Stimulated activated CD4-positive, alpha-beta T cell treated with anti-CD3 and anti-CD28 coated beads, Interleukin-1b, Interleukin-23, amount 100 ng/mL, for 24 hours (primary cell): ENCODE measurements around the gene TSKS.

Experiments used
- DNase-seq, 4 experiments: peaks; one replicate each; pipeline ENCODE4 v3.0.0-alpha.2; 2020; ENCODE audit warnings: low read depth in 4 of 4, low spot score in 1 of 4

The TSKS gene

DNA sequence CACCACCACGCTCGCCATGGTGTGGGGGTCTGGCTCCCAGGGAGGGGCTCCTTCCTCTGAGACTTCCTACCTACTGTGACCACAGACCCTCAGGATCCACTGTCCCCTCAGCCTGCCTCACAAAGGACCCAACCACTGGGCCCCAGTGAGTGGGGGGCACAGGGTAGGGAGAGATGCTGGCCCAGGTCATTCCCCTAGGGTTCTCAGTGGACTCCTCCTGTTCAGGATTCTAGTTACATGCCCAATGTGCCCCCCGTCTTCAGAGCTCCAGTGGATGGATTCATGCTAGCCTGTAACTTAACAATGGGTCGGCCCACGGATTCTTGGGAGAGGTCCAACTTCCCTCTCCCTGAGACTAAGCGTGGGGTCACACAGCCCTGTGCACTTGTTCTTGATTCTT, at the start of gene TSKS:
Gene TSKS, minus strand, starts transcription at position 77 of the 400 bp plus-strand sequence. Its CDS starts 59 bp downstream, at position 18.
- no peak for DNase-seq

GRCh38 chr19:49812452-49812996, 49.4 kb upstream of the TSKS start:
- no peak for DNase-seq

DNA sequence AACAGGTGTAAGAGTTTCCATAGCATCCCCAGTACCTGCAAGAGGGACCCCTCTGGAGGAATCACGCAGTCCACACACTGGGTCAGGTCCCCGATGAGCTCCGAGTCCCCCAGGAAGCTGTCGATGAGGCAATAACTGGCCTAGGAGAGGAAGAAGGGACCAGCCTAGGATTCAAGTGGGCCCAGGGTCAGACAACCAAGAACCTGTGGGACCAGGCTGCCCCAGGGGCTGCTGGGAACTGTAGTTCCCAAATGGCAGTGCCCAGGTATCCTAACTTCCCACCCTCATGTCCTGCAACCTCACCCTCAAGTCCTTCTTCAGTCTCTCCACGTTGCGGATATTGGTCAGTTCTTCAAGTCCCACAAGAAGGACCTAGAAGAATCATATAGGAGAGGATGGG, 48.2 kb upstream of the TSKS start:
- DNase-seq, result no peak

- no peak for DNase-seq
Measured at GRCh38 chr19:49809941-49810389, 46.9 kb upstream of the TSKS start.

DNA sequence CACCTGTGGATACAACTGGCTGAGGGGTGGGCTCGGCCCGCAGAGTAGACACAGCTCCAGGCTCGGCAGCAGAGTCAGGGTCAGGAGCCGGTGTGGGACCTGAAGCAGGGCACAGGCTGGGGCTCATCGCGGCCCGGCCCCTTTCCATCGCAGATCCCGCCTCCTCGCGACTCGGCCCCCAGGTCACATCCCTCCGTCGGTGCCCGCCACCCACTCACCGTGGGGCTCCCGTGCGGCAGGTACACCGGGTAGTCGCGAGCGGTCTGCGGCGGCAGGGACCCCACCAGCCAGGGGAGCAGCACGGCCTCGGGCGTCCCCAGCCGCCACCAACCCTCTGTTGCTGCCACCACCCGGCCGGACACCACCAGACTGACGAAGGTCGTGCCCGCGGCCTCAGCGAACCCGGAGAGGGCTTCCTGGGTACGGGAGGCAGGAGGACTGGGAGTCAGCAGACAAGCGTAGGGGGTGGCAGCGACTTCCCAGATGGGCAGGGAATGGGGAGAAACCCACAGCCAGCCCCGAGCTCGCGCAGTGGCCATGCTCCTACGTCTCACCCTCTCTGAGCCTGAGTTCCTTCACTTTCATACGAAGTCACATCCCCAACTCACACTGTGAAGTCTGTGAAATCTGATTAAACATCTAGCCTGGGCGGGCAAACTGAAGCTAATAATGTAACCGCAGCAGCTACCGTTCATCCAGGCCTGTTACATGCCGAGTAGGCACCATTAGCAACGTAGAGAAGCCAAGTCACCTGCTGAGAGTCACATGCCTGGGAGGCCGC, 46.2 kb upstream of the TSKS start:
- DNase-seq, result no peak

DNA sequence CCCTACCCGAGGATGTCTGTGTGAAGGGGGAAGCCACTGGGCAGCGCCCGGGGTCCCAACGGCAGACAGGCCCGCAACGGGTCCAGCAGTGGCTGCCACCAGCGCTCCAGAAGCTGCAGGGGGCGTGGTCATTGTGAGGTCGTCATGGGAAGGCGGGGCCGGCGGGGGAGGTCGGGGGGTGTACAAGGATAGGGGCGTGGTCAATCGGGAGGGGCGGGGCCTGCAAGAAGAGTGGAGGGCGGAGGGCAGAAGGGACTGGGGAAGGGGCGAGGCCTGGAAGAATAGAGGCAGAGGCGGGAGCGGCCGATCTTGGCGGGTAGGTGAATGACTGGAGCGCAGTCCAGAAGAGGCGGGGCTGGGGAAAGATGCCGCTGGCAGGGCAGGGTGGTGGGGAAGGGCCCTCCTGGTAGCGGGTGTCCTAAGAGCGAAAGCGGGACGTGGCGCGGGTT, 45.6 kb upstream of the TSKS start:
- DNase-seq, result peak; percentile 63 to 85 (median 77)

DNA sequence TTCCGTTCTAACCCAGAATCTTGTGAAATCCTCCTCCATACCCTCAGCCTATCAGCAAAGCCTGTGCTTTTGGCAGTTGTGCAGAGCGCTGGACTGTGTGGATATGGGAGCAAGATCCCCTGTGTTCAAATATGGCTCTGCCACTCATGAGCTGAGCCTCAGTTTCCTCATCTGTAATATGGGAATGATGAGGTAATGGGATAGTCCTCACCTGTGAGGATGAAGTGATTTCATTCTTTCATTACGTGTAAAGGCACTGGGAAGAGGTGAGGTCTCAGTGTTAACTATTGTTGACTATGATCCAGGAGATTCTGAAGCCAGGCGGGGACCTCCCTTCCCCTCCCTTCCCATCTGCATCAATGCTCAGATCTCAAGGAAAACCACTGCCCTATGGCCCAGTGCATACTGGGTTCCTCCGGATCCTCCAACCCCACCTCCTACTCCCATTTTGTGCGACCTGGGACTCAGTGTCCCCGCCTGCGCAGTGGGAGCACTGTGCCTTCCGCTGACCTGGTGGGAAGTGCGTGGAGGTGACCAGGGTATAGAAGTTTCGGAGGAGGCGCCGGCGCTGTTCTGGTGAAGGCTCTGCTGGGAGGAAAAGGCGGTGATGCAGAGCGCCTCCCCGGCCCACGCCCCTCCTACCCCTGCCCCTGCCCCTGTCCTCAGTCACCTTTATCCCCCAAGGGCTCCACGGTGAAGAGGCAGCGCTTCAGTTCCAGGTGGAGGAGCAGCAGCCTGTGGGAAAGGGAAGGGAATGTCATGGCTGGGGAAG, 45.0 kb upstream of the TSKS start:
- no peak for DNase-seq

DNA sequence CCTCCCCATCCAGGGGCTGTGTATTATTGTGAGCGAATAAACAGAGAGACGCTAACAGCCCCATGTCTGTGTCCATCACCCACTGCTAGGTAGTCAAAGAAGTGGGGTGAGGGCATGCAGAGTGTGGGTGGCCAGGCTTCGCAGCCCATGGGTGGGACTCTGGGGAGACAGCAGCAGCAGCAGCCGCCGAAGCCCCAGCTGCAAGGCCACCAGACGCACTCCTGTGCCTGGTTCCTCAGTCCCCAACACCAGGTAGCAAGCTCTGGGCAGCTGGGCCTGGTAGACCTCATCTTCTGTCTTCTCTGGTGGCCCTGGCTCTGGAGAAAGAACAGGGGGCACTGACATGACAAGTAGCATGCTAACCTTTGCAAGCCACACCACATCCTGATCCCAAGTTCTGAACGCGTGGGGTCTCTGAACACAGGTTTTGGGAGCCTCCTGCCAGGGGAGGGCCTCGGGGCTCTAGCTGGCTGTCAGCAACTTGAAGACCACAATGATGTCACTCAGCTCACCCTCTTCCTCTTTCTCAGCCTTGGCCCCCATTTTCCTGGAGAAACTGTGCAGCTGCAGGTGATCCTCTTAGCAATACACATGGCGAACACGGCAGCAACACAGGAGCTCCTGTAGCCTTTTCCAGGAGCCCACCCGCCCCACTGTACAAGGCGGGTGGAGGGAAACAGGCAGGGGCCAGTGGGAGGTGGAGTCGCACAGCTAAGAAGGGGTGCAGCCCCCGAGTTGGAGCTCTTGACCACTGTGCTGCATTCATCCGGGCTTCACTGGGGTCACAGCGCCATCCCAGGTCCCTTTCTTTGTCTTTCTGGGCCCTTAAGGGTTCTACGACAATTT, 44.2 kb upstream of the TSKS start:
- DNase-seq, result no peak

DNA sequence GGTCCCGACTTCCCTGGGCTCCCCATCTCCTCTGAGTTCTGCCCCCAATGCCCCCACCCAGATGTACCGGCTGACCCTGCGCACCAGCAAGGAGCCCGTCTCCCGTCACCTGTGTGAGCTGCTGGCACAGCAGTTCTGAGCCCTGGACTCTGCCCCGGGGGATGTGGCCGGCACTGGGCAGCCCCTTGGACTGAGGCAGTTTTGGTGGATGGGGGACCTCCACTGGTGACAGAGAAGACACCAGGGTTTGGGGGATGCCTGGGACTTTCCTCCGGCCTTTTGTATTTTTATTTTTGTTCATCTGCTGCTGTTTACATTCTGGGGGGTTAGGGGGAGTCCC, 43.5 kb upstream of the TSKS start:
- DNase-seq, result no peak

DNA sequence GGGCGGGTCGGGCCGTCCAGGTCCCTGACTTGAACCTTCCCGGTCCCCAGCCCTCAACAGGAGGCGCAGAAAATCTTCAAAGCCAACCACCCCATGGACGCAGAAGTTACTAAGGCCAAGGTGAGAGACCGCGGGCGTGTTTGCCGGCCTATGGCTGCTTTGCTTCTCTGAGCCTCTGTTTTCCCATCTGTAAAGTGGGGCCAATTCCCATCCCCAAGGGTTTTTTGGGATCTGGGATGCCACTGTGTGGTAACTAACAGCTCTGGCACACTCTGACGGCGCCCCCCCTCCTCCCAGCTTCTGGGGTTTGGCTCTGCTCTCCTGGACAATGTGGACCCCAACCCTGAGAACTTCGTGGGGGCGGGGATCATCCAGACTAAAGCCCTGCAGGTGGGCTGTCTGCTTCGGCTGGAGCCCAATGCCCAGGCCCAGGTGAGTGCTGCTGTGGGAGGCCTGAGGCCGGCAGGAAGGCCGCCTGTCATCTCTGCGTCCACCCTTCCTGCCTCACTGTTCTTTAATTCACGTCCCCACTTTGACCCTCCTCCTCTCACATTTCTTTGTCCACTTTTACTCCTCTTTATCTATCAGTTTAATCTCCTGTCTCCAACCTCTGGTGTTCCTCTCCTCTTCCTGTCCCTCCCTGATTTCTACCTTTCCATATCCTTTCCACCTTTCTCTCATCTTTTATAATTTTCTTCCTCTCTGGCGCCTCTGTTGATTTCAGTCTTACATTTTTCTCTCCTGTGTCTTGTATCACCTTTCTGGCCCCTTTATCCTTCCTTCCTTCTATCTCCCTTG, 42.9 kb upstream of the TSKS start:
- DNase-seq, result no peak

DNA sequence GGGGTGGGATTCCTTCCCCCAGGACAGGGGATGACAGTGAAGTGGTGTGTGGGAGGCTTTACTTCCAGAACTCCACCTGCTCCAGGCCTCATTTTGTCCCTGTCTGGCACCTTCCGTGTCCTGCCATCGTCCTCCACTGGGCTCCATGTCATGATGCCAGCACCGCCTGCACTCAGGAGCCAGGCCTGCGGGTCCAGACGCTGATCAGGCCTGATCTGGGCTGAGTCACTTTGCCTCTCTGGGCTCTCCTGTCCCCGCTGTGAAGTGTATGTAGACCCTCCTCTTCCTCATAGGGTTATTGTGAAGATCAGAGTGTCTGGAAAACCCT, 40.4 kb upstream of the TSKS start:
- DNase-seq, result no peak

- DNase-seq, result no peak
Measured at GRCh38 chr19:49802836-49803528, 39.9 kb upstream of the TSKS start.

- DNase-seq, result no peak
Measured at GRCh38 chr19:49801966-49802661, 39.0 kb upstream of the TSKS start.

- DNase-seq, result no peak
Measured at GRCh38 chr19:49801401-49801888, 38.3 kb upstream of the TSKS start.

DNA sequence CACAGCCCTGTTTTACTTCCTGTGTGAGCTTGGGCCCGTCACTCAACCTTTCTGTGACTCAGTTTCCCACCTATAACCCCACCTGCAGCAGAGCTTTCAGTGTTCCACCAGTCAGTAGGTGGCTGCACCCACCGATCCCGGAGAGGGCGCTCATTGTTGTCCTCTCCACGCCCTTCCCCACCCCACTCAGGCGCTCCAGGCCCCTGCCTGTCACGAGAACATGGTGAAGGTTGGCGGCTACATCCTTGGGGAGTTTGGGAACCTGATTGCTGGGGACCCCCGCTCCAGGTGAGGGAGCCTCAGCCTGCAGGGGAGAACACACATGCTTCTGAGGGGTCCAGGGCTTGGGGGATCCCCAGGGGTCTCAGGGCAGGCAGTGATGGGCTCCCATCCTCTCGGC, 37.7 kb upstream of the TSKS start:
- DNase-seq, result no peak

- no peak for DNase-seq
Measured at GRCh38 chr19:49799798-49800376, 36.8 kb upstream of the TSKS start.

- DNase-seq, result no peak
Measured at GRCh38 chr19:49799271-49799797, 36.2 kb upstream of the TSKS start.

DNA sequence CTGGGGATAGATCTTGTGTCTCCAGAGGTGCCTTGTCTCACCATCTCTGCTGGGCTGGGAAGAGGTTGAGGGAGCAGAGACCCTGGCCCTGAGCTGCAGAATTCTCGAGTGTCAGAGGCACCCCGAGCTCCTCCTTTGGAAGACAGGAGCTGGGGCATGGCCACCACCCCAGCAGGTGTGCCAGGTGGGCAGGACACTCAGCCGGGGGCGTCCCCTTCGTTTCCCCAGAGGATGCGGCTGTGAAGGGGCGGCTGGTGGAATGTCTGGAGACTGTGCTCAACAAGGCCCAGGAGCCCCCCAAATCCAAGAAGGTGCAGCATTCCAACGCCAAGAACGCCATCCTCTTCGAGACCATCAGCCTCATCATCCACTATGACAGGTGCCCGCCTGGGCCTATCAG, 35.5 kb upstream of the TSKS start:
- no peak for DNase-seq

DNA sequence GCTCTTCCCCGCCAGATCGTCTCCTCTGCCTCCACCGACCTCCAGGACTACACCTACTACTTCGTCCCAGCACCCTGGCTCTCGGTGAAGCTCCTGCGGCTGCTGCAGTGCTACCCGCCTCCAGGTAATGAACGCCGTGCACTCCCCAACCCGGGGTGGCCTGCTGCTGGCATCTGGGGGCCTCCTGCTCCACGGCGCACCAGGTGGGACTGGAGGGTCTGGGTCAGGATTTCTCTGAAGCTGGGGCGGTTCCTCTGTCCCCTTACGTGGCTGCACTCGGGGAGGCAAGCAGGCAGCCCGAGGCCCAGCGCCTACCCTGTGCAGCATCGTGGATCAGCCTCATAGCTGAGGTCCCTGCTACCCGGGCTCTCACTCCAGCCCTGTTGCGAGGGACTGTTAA, 32.5 kb upstream of the TSKS start:
- no peak for DNase-seq
